ENCODE data around the gene COQ10B. TPM values are rescaled to one million over a fixed set of nuclear protein-coding genes. Genes with fewer than 3 reads are reported as not detected.
"Not testable (repeated sequence)": the region's sequence is repeated elsewhere in the genome, so short reads cannot be mapped to it uniquely, and the experiment has no call there.

The COQ10B gene
- total RNA-seq, 1 donor from 2014 or later: 28.5 TPM

DNA sequence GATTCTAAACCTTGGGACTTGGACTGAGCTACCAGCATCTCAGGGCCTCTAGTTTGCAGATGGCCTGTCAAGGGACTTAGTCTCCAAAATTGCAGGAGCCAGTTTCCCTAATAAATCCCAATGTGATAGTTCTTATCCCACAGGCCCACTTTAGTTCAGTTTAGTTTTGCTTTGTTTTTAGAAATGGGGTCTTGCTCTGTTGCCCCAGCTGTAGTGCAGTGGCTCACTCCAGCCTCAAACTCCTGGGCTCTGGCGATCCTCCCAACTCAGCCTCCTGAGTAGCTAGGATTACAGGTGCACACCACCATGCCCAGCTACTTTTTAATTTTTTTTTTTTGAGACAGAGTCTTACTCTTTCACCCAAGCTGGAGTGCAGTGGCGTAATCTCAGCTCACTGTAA, 16.0 kb upstream of the COQ10B start:
- Histone ChIP-seq H3K4me1 (peaks cover 26% of the 10 kb centered on the region), H3K27me3 (no peaks in the 10 kb centered on the region), H3K27ac (no peak overlapping the region), H3K4me3 (no peak overlapping the region), H3K9me3 (no peaks in the 10 kb centered on the region), H3K36me3 (no peaks in the 10 kb centered on the region)
- TF ChIP-seq CTCF (IDR thresholded peaks at IDR 0.05): no peak
- no peak for TF ChIP-seq POLR2AphosphoS5 (IDR thresholded peaks at IDR 0.05; ENCODE audit: insufficient read depth in 1 of 2, low read depth in 1 of 2)
- no peak for TF ChIP-seq POLR2A (IDR thresholded peaks at IDR 0.05)
- no peak for DNase-seq (ENCODE audit: extremely low spot score in 2 of 2)
- intact Hi-C loops (cut with DNase I): no loop called here

- no peaks in the 10 kb centered on the region for H3K27me3 ChIP-seq
- TF ChIP-seq CTCF (IDR thresholded peaks at IDR 0.05) (no peak), POLR2A (IDR thresholded peaks at IDR 0.05) (no peak), POLR2AphosphoS5 (IDR thresholded peaks at IDR 0.05; ENCODE audit: insufficient read depth in 1 of 2, low read depth in 1 of 2) (no peak)
- H3K4me3 ChIP-seq: no peak overlapping the region
- no peak for DNase-seq (ENCODE audit: extremely low spot score in 2 of 2)
- H3K9me3 ChIP-seq: no peaks in the 10 kb centered on the region
- H3K27ac ChIP-seq: no peak overlapping the region
- H3K4me1 ChIP-seq: no peaks in the 10 kb centered on the region
- intact Hi-C loops (cut with DNase I): no loop called here
- no peaks in the 10 kb centered on the region for H3K36me3 ChIP-seq
Observed at GRCh38 chr2:197442857-197443256, 10.5 kb upstream of the COQ10B start.

GRCh38 chr2:197445746-197446145, 7.6 kb upstream of the COQ10B start:
- H3K27me3 ChIP-seq: no peaks in the 10 kb centered on the region
- H3K27ac ChIP-seq: no peak overlapping the region
- H3K4me3 ChIP-seq: no peak overlapping the region
- TF ChIP-seq CTCF (IDR thresholded peaks at IDR 0.05): no peak
- no peaks in the 10 kb centered on the region for H3K9me3 ChIP-seq
- no peaks in the 10 kb centered on the region for H3K36me3 ChIP-seq
- no peak for DNase-seq (ENCODE audit: extremely low spot score in 2 of 2)
- no peaks in the 10 kb centered on the region for H3K4me1 ChIP-seq
- intact Hi-C loops (cut with DNase I): no loop called here

- H3K9me3 ChIP-seq: no peaks in the 10 kb centered on the region
- intact Hi-C loops (cut with DNase I): no loop called here
- H3K4me3 ChIP-seq: no peak overlapping the region
- H3K27ac ChIP-seq: no peak overlapping the region
- TF ChIP-seq CTCF (IDR thresholded peaks at IDR 0.05) (no peak), POLR2AphosphoS5 (IDR thresholded peaks at IDR 0.05; ENCODE audit: insufficient read depth in 1 of 2, low read depth in 1 of 2) (no peak), POLR2A (IDR thresholded peaks at IDR 0.05) (no peak)
- no peak for DNase-seq (ENCODE audit: extremely low spot score in 2 of 2)
- no peaks in the 10 kb centered on the region for H3K36me3 ChIP-seq
- no peaks in the 10 kb centered on the region for H3K27me3 ChIP-seq
- H3K4me1 ChIP-seq: no peaks in the 10 kb centered on the region
Observed at GRCh38 chr2:197446844-197447243, 6.5 kb upstream of the COQ10B start.

DNA sequence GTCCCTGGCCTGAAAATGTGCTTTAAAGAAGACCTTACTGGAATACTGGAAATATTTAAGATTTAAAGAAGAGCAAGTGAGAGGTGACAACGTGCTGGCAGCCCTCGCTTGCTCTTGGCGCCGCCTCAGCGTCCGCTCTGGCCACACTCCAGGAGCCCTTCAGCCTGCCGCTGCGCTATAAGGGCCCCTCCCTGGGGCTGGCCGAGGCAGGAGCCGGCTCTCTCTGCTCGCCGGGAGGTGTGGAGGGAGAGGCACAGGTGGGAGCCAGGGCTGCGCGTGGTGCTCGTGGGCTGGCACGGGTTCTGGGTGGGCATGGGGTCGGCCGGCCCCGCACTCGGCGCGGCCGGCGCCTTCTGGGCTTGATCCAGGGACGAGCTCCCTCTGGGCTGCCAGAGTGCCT, 2.9 kb upstream of the COQ10B start:
- intact Hi-C loops (cut with DNase I): loop anchor here (5.0 kb wide), 1 partner anchor 52 kb away; the partner anchor contains the start of gene HSPE1
- Histone ChIP-seq H3K36me3 (no peaks in the 10 kb centered on the region), H3K4me1 (peaks cover 16% of the 10 kb centered on the region), H3K4me3 (no peak overlapping the region), H3K27ac (no peak overlapping the region), H3K27me3 (no peaks in the 10 kb centered on the region), H3K9me3 (no peaks in the 10 kb centered on the region)
- DNase-seq (ENCODE audit: extremely low spot score in 2 of 2): no peak
- TF ChIP-seq POLR2A (IDR thresholded peaks at IDR 0.05) (no peak), POLR2AphosphoS5 (IDR thresholded peaks at IDR 0.05; ENCODE audit: insufficient read depth in 1 of 2, low read depth in 1 of 2) (no peak), CTCF (IDR thresholded peaks at IDR 0.05) (no peak)

DNA sequence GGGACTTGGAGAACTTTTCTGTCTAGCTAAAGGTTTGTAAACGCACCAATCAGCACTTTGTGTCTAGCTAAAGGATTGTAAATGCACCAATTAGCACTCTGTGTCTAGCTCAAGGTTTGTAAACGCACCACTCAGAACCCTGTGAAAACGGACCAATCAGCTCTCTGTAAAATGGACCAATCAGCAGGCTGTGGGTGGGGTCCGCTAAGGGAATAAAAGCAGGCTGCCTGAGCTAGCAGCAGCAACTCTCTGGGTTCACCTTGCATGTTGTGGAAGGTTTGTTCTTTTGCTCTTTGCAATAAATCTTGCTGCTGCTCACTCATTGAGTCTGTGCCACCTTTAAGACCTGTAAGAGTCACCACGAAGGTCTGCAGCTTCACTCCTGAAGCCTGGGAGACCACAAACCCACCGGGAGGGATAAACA, 2.4 kb upstream of the COQ10B start:
- H3K27me3 ChIP-seq; H3K27ac ChIP-seq; H3K9me3 ChIP-seq; H3K36me3 ChIP-seq; DNase-seq (ENCODE audit: extremely low spot score in 2 of 2); H3K4me3 ChIP-seq: not testable (repeated sequence)
- intact Hi-C loops (cut with DNase I): loop anchor here (5.0 kb wide), 1 partner anchor 51 kb away; the partner anchor contains the start of gene HSPE1
- peaks cover 19% of the 10 kb centered on the region for H3K4me1 ChIP-seq
